Measurements from ENCODE around the gene NPL.

- TF ChIP-seq, protein P1, sequence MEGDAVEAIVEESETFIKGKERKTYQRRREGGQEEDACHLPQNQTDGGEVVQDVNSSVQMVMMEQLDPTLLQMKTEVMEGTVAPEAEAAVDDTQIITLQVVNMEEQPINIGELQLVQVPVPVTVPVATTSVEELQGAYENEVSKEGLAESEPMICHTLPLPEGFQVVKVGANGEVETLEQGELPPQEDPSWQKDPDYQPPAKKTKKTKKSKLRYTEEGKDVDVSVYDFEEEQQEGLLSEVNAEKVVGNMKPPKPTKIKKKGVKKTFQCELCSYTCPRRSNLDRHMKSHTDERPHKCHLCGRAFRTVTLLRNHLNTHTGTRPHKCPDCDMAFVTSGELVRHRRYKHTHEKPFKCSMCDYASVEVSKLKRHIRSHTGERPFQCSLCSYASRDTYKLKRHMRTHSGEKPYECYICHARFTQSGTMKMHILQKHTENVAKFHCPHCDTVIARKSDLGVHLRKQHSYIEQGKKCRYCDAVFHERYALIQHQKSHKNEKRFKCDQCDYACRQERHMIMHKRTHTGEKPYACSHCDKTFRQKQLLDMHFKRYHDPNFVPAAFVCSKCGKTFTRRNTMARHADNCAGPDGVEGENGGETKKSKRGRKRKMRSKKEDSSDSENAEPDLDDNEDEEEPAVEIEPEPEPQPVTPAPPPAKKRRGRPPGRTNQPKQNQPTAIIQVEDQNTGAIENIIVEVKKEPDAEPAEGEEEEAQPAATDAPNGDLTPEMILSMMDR (IDR thresholded peaks at IDR 0.05; ENCODE audit: low read length) = no peak
- no peak for TF ChIP-seq EZH2 (optimal IDR thresholded peaks at IDR 0.05; ENCODE audit: low read depth, low read length)
Measured at GRCh38 chr1:182817802-182818201, 28.2 kb downstream of the NPL start.

Data from MM.1S (cell line).